Measurements from ENCODE around the gene CYP19A1. TPM values are rescaled to one million over a fixed set of nuclear protein-coding genes. Genes with fewer than 3 reads are reported as not detected.

The CYP19A1 gene
- polyA plus RNA-seq, 5 donors = 0.10 to 1.9 TPM; not detected in 3

- no peak for DNase-seq
These were observed 152.2 kb downstream of the CYP19A1 start for GRCh38 chr15:51186181-51186705.

- DNase-seq = no peak
These were observed 152.9 kb downstream of the CYP19A1 start for GRCh38 chr15:51185213-51186159.

GRCh38 chr15:51184627-51185026, 153.8 kb downstream of the CYP19A1 start:
- no peak for DNase-seq

- no peak for DNase-seq
These were observed 155.3 kb downstream of the CYP19A1 start for GRCh38 chr15:51183076-51183475.

GRCh38 chr15:51181905-51182304, 156.5 kb downstream of the CYP19A1 start:
- no peak for DNase-seq

GRCh38 chr15:51181221-51181620, 157.2 kb downstream of the CYP19A1 start:
- DNase-seq = no peak

- DNase-seq = no peak
These were observed 157.9 kb downstream of the CYP19A1 start for GRCh38 chr15:51180534-51180933.

- no peak for DNase-seq
These were observed 158.4 kb downstream of the CYP19A1 start for GRCh38 chr15:51180011-51180410.

GRCh38 chr15:51172193-51172592, 166.2 kb downstream of the CYP19A1 start:
- DNase-seq = peak in 1 of 2 donors; percentile 23

GRCh38 chr15:51171634-51171932, 166.8 kb downstream of the CYP19A1 start:
- DNase-seq = no peak

- DNase-seq = no peak
These were observed 167.3 kb downstream of the CYP19A1 start for GRCh38 chr15:51170882-51171633.

GRCh38 chr15:51168700-51169099, 169.7 kb downstream of the CYP19A1 start:
- no peak for DNase-seq

GRCh38 chr15:51163843-51164242, 174.6 kb downstream of the CYP19A1 start:
- DNase-seq = no peak

GRCh38 chr15:51162865-51163762, 175.3 kb downstream of the CYP19A1 start:
- DNase-seq = peak; percentile 43 to 55

- no peak for DNase-seq
These were observed 176.7 kb downstream of the CYP19A1 start for GRCh38 chr15:51161491-51162220.

- DNase-seq = no peak
These were observed 177.9 kb downstream of the CYP19A1 start for GRCh38 chr15:51160484-51160883.

Measured in right lung (tissue), 5 donors.